ENCODE results near the gene BDP1.

- TF ChIP-seq CTCF (conservative IDR thresholded peaks at IDR 0.05; ENCODE audit: low read depth, low read length) (no peak), EZH2 (IDR thresholded peaks at IDR 0.05; ENCODE audit: low read length, unreplicated experiment) (no peak)
These were observed 72.8 kb downstream of the BDP1 start for GRCh38 chr5:71528206-71528605.
